Stomach (tissue), 9 donors: ENCODE measurements around the gene GABRB2. TPM values are rescaled to one million over a fixed set of nuclear protein-coding genes. Genes with fewer than 3 reads are reported as not detected.

Experiments used
- DNase-seq, 2 donors: peaks; one replicate each; pipeline versions ENCODE4 v3.0.0 to v3.0.0-alpha.2; 2013 to 2019
- H3K27ac ChIP-seq, 5 donors: fragments of 200-600 bp in 4 of 5; sonication (generic) in 4 of 5; one replicate each; pipeline ENCODE4 v1.5.1; 2013 to 2019; ENCODE audit warnings: mild to moderate bottlenecking in 1 of 5, moderate library complexity in 1 of 5
- H3K27me3 ChIP-seq, 3 donors: fragments of 200-600 bp; sonication (generic); one replicate each; pipeline ENCODE4 v1.5.1; 2017 to 2019; ENCODE audit warnings: mixed run types in 1 of 3
- H3K36me3 ChIP-seq, 4 donors: fragments of 200-600 bp; sonication (generic); 1 replicate in 3 of 4; 2 replicates in 1 of 4; pipeline ENCODE4 v1.5.1; 2016 to 2019
- H3K4me1 ChIP-seq, 4 donors: fragments of 200-600 bp; sonication (generic); one replicate each; pipeline ENCODE4 v1.5.1; 2016 to 2019
- H3K4me3 ChIP-seq, 4 donors: fragments of 200-600 bp; sonication (generic) in 3 of 4; one replicate each; pipeline ENCODE4 v1.5.1; 2016 to 2019; ENCODE audit warnings: mild to moderate bottlenecking in 1 of 4
- H3K9me3 ChIP-seq, 4 donors: fragments of 200-600 bp; sonication (generic); one replicate each; pipeline ENCODE4 v1.5.1; 2016 to 2019
- CTCF ChIP-seq, 7 experiments: fragments of 450-650 bp in 4 of 7; fragments of 200-600 bp in 3 of 7; sonication (generic) in 3 of 7; IDR thresholded peaks; one replicate each; pipeline ENCODE4 v1.5.1; 2016 to 2019; ENCODE audit warnings: antibody characterized with exemption in 7 of 7, control low read depth in 2 of 7, mild to moderate bottlenecking in 1 of 7
- EP300 ChIP-seq: sonication (generic); formaldehyde crosslinking; IDR thresholded peaks from one replicate; pipeline ENCODE4 v1.6.1; 2017; ENCODE audit warnings: antibody characterized with exemption
- POLR2A ChIP-seq, 4 donors: fragments of 450-650 bp; IDR thresholded peaks; one replicate each; pipeline ENCODE4 v1.6.1; 2016; ENCODE audit warnings: antibody characterized with exemption in 4 of 4, control low read depth in 2 of 4, mild to moderate bottlenecking in 1 of 4, moderate library complexity in 1 of 4
- POLR2AphosphoS5 ChIP-seq, 3 donors: sonication (generic); formaldehyde crosslinking; IDR thresholded peaks; one replicate each; pipeline ENCODE4 v1.6.1; 2016; ENCODE audit warnings: antibody characterized with exemption in 3 of 3
- WGBS, 5 donors: extraction: QIAGEN DNeasy Blood & Tissue Kit in 3 of 5; methylation state at CpG; one replicate each; pipeline versions ENCODE4 v1.1.5 to v1.1.7; 2013 to 2018; 5-methylcytosine and 5-hydroxymethylcytosine counted together
- intact Hi-C: fragments of 100-400 bp; cut with DNase I; formaldehyde crosslinking; loops from one replicate; pipeline ENCODE4 v1.15.1; 2023; ENCODE audit warnings: low total_unique reads
- polyA plus RNA-seq, 3 donors: library from polyadenylated mRNA; stranded (reverse); fragments of 200-250 nt; gene quantifications; one replicate each; pipeline ENCODE4 v1.2.3, GENCODE V29; 2013
- total RNA-seq, 5 donors: library from RNA; depleted of rRNA; stranded (reverse); fragments of >200 nt; gene quantifications; one replicate each; pipeline versions ENCODE4 v1.1.0 to v1.2.3, GENCODE V29; 2014 to 2016
- donor health status: healthy with polysubstance abuse.
- donor health status: Bipolar disorder and iron deficiency.
- donor health status: healthy.

The GABRB2 gene
- total and polyA plus RNA-seq, 8 donors, result 0.06 to 2.7 (median 0.14) TPM; not detected in 3

GRCh38 chr5:161372682-161373344, 173.7 kb downstream of the GABRB2 start:
- H3K9me3 ChIP-seq, result no peaks in the 10 kb centered on the region
- H3K4me1 ChIP-seq, result no peaks in the 10 kb centered on the region
- no peak for TF ChIP-seq POLR2AphosphoS5 (IDR thresholded peaks at IDR 0.05)
- TF ChIP-seq POLR2A (IDR thresholded peaks at IDR 0.05), result no peak
- no peak for TF ChIP-seq CTCF (IDR thresholded peaks at IDR 0.05)
- TF ChIP-seq EP300, result no peak
- WGBS, 5 donors, result 50 to 67% (median 56%) methylated on average over 2 of the region's 2 CpGs
- no peaks in the 10 kb centered on the region for H3K36me3 ChIP-seq
- H3K27me3 ChIP-seq, result no peaks in the 10 kb centered on the region
- no peak overlapping the region for H3K4me3 ChIP-seq
- no peak overlapping the region for H3K27ac ChIP-seq
- intact Hi-C loops, result no loop called here
- DNase-seq, result peak in 1 of 2 donors; percentile 3

- no peak overlapping the region for H3K4me3 ChIP-seq
- no peaks in the 10 kb centered on the region for H3K27me3 ChIP-seq
- TF ChIP-seq POLR2A (IDR thresholded peaks at IDR 0.05), result no peak
- TF ChIP-seq CTCF (IDR thresholded peaks at IDR 0.05), result no peak
- TF ChIP-seq POLR2AphosphoS5 (IDR thresholded peaks at IDR 0.05), result no peak
- TF ChIP-seq EP300, result no peak
- no peak overlapping the region for H3K27ac ChIP-seq
- H3K4me1 ChIP-seq, result no peaks in the 10 kb centered on the region
- intact Hi-C loops, result no loop called here
- DNase-seq, result no peak
- 11 to 31% (median 23%) methylated on average over 3 of the region's 3 CpGs for WGBS, 5 donors
- H3K9me3 ChIP-seq, result no peaks in the 10 kb centered on the region
- no peaks in the 10 kb centered on the region for H3K36me3 ChIP-seq
Observed at GRCh38 chr5:161369022-161369421, 177.5 kb downstream of the GABRB2 start.

- intact Hi-C loops, result no loop called here
- Histone ChIP-seq H3K27ac (no peak overlapping the region), H3K36me3 (no peaks in the 10 kb centered on the region), H3K27me3 (no peaks in the 10 kb centered on the region), H3K9me3 (no peaks in the 10 kb centered on the region), H3K4me1 (no peaks in the 10 kb centered on the region), H3K4me3 (no peak overlapping the region)
- no peak for DNase-seq
- WGBS, 5 donors, result 87 to 95% (median 91%) methylated on average over 2 of the region's 2 CpGs
- TF ChIP-seq POLR2AphosphoS5 (IDR thresholded peaks at IDR 0.05), result no peak
- no peak for TF ChIP-seq EP300
- TF ChIP-seq CTCF (IDR thresholded peaks at IDR 0.05), result no peak
- TF ChIP-seq POLR2A (IDR thresholded peaks at IDR 0.05), result no peak
Observed at GRCh38 chr5:161358446-161358845, 188.1 kb downstream of the GABRB2 start.

GRCh38 chr5:161344234-161344633, 202.3 kb downstream of the GABRB2 start:
- no peak for DNase-seq
- H3K36me3 ChIP-seq, result no peaks in the 10 kb centered on the region
- no peak overlapping the region for H3K4me3 ChIP-seq
- TF ChIP-seq POLR2AphosphoS5 (IDR thresholded peaks at IDR 0.05), result no peak
- no peak for TF ChIP-seq CTCF (IDR thresholded peaks at IDR 0.05)
- no peak for TF ChIP-seq EP300
- no peak for TF ChIP-seq POLR2A (IDR thresholded peaks at IDR 0.05)
- intact Hi-C loops, result no loop called here
- 57 to 84% (median 72%) methylated on average over 2 of the region's 2 CpGs for WGBS, 5 donors
- no peak overlapping the region for H3K27ac ChIP-seq
- no peaks in the 10 kb centered on the region for H3K27me3 ChIP-seq
- peaks cover 0 to 15% (median 6%) of the 10 kb centered on the region in 4 donors for H3K4me1 ChIP-seq
- no peaks in the 10 kb centered on the region for H3K9me3 ChIP-seq
